Breast epithelium (tissue), 4 donors: Measurements from ENCODE around the gene PTPRN2. TPM values are rescaled to one million over a fixed set of nuclear protein-coding genes. Genes with fewer than 3 reads are reported as not detected.

ENCODE experiments used
- DNase-seq, 2 donors: peaks; one replicate each; pipeline ENCODE4 v3.0.0-alpha.2; 2019; ENCODE audit warnings: low spot score in 2 of 2
- H3K27ac ChIP-seq, 2 donors: fragments of 200-600 bp; sonication (generic) in 1 of 2; one replicate each; pipeline ENCODE4 v1.5.1; 2016 to 2019; ENCODE audit warnings: mild to moderate bottlenecking in 1 of 2
- H3K27me3 ChIP-seq, 2 donors: fragments of 200-600 bp; sonication (generic) in 1 of 2; one replicate each; pipeline versions ENCODE4 v1.5.1 to v1.6.0; 2017 to 2019; ENCODE audit warnings: control low read depth in 1 of 2, mild to moderate bottlenecking in 1 of 2
- H3K36me3 ChIP-seq: fragments of 200-600 bp; one replicate; pipeline ENCODE4 v1.5.1; 2019
- H3K4me1 ChIP-seq, 2 donors: fragments of 200-600 bp; sonication (generic); one replicate each; pipeline ENCODE4 v1.5.1; 2016 to 2019; ENCODE audit warnings: control low read depth in 1 of 2
- H3K4me3 ChIP-seq, 3 donors: fragments of 200-600 bp; sonication (generic); 1 replicate in 2 of 3; 2 replicates in 1 of 3; pipeline ENCODE4 v1.5.1; 2016 to 2019; ENCODE audit warnings: mild to moderate bottlenecking in 3 of 3, moderate library complexity in 2 of 3
- H3K9me3 ChIP-seq, 2 donors: fragments of 200-600 bp; sonication (generic) in 1 of 2; one replicate each; pipeline ENCODE4 v1.5.1; 2016 to 2019; ENCODE audit warnings: control low read depth in 1 of 2
- POLR2A ChIP-seq: fragments of 450-650 bp; IDR thresholded peaks from one replicate; pipeline ENCODE4 v1.6.1; 2016; ENCODE audit warnings: antibody characterized with exemption, mild to moderate bottlenecking, moderate library complexity
- POLR2AphosphoS5 ChIP-seq, 3 donors: sonication (generic); formaldehyde crosslinking; IDR thresholded peaks; one replicate each; pipeline ENCODE4 v1.6.1; 2017; ENCODE audit warnings: antibody characterized with exemption in 3 of 3
- intact Hi-C: fragments of 100-400 bp; cut with DNase I; formaldehyde crosslinking; loops from one replicate; pipeline ENCODE4 v1.15.1; 2023; ENCODE audit warnings: low total_unique reads
- total RNA-seq, 3 donors: library from RNA; depleted of rRNA; stranded (reverse); fragments of >200 nt; gene quantifications; one replicate each; pipeline ENCODE4 v1.1.0, GENCODE V29; 2016
- TF ChIP-seq, protein P1 (sequence below), 3 donors: fragments of 450-650 bp; IDR thresholded peaks; one replicate each; pipeline ENCODE4 v1.5.1; 2016 to 2017; ENCODE audit warnings: antibody characterized with exemption in 3 of 3, mild to moderate bottlenecking in 3 of 3, moderate library complexity in 3 of 3

The PTPRN2 gene
- total RNA-seq, 3 donors from 2014 or later = 1.6 to 2.2 (median 2.2) TPM

DNA sequence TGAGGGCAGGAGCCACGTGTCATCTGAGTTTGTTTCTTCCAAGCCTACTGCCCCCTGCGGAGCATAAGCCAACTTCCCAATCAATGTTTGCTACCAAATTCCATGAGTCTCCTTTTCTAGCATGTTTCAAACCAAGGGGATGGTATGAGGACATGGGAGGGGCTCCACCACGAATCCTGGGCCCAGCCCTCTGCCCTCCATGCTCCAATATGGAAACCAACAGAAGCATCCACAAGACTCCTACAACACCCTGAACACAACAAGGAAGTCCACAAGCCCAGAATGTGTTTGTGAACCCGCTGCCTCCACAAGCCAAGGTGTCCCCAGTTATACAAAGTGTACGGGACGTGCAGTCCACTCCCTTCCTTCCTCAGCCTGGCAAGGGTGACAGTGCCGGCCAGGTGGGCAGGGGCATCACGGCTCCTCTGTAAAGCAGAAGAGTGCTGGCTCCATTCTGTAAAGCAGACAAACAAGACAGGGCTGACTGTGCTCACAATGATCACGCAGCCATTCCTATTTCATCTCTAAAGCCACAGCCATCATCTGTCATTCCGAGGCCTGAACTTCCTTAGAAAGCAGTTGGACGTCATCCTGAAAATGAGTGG lies 466.1 kb downstream of the PTPRN2 start:
- H3K36me3 ChIP-seq = no peaks in the 10 kb centered on the region
- intact Hi-C loops = no loop called here
- H3K9me3 ChIP-seq = peaks cover 39 to 47% of the 10 kb centered on the region in 2 donors
- no peak for DNase-seq
- TF ChIP-seq POLR2A = no peak
- TF ChIP-seq POLR2AphosphoS5 (IDR thresholded peaks at IDR 0.05) = no peak
- TF ChIP-seq, protein P1, sequence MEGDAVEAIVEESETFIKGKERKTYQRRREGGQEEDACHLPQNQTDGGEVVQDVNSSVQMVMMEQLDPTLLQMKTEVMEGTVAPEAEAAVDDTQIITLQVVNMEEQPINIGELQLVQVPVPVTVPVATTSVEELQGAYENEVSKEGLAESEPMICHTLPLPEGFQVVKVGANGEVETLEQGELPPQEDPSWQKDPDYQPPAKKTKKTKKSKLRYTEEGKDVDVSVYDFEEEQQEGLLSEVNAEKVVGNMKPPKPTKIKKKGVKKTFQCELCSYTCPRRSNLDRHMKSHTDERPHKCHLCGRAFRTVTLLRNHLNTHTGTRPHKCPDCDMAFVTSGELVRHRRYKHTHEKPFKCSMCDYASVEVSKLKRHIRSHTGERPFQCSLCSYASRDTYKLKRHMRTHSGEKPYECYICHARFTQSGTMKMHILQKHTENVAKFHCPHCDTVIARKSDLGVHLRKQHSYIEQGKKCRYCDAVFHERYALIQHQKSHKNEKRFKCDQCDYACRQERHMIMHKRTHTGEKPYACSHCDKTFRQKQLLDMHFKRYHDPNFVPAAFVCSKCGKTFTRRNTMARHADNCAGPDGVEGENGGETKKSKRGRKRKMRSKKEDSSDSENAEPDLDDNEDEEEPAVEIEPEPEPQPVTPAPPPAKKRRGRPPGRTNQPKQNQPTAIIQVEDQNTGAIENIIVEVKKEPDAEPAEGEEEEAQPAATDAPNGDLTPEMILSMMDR (IDR thresholded peaks at IDR 0.05) = no peak
- H3K27ac ChIP-seq = no peak overlapping the region
- no peaks in the 10 kb centered on the region for H3K4me1 ChIP-seq
- no peaks in the 10 kb centered on the region for H3K27me3 ChIP-seq
- H3K4me3 ChIP-seq = no peak overlapping the region

DNA sequence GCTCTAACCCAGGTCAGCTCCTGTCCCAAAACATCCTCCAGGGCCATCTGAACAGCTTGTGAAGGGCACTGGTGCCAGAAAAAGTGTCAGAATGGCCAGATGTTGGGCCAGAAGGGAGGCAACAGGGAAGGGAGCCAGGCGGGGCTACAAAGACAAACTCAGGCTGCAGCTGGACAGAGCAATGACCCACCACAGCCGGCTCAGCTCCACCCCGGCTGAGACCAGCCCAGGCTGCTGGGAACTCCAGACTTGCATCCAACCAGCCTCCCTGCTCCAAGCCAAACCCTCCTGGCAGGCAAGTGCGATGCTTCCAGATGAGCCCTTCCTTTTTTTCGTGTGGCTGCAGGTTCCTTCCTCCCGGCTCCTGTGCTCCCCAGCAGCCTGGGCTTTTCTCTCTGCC lies 466.9 kb downstream of the PTPRN2 start:
- Histone ChIP-seq H3K27me3 (no peaks in the 10 kb centered on the region), H3K4me3 (no peak overlapping the region), H3K4me1 (no peaks in the 10 kb centered on the region), H3K9me3 (peaks cover 46 to 55% of the 10 kb centered on the region in 2 donors), H3K27ac (no peak overlapping the region), H3K36me3 (no peaks in the 10 kb centered on the region)
- DNase-seq = no peak
- intact Hi-C loops = no loop called here
- TF ChIP-seq POLR2A (no peak), POLR2AphosphoS5 (IDR thresholded peaks at IDR 0.05) (no peak)
- TF ChIP-seq, protein P1 (IDR thresholded peaks at IDR 0.05) = no peak

DNA sequence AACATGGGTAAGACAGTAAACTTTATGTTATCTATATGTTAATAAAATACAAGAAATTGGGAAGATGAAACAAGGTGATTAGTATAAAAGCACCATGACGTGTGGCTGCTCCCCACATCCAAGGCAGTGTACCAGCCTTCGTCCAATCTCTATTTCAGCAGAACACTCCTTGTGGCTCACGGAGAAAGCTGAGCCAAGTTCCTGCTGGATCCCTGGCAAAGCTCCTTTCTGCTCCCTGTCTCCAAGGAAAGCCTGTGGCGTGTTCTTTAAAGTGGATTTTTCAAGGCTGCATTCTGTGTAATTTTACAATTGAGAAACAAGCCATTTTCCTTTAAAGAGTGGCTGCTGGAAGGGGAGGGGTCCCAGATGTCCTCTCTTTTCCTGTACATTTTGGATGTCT lies 467.3 kb downstream of the PTPRN2 start:
- no peak overlapping the region for H3K4me3 ChIP-seq
- DNase-seq = no peak
- H3K4me1 ChIP-seq = no peaks in the 10 kb centered on the region
- H3K27me3 ChIP-seq = no peaks in the 10 kb centered on the region
- TF ChIP-seq, protein P1 (IDR thresholded peaks at IDR 0.05) = no peak
- no peak for TF ChIP-seq POLR2AphosphoS5 (IDR thresholded peaks at IDR 0.05)
- H3K27ac ChIP-seq = no peak overlapping the region
- no peaks in the 10 kb centered on the region for H3K36me3 ChIP-seq
- intact Hi-C loops = no loop called here
- H3K9me3 ChIP-seq = peaks cover 46 to 59% of the 10 kb centered on the region in 2 donors

DNA sequence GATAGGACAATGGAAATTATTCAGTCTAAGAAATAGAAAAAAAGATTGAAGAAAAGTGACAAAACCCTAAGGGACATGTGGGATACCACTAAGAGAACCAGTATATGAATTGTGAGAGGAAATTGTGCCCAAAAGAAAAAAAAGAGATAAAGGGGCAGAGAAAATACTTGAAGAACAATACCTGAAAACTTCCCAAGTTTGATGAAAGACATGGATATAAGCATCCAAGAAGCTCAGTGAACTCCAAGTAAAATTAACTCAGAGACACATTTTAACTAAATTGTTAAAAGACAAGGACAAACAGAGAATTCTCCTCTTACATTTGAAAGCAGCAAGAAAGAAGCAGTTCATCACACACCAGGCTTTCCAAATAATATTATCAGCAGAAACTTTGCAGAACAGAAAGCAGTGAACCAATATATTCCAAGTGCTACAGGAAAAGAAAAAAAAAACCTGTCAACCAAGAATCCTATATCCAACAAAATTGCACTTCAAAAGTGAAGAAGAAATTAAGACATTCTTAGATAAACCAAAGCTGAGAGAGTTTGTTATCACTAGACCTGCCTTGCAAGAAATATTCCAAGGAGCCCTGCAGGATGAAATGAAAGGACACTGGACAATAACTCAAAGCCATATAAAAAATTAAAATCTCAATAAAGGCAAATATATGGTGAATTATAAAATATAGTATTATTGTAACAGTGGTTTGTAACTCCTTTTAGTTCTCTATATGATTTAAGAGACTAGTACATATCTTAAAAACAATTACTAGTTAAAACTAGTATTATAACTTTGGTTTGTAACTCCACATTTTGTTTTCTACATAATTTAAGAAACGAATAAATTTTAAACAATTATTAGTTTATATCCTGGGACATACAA lies 470.0 kb downstream of the PTPRN2 start:
- Histone ChIP-seq H3K36me3 (no peaks in the 10 kb centered on the region), H3K9me3 (peaks cover 46 to 77% of the 10 kb centered on the region in 2 donors), H3K27ac (no peak overlapping the region), H3K4me1 (no peaks in the 10 kb centered on the region), H3K4me3 (no peak overlapping the region), H3K27me3 (no peaks in the 10 kb centered on the region)
- intact Hi-C loops = no loop called here
- TF ChIP-seq POLR2AphosphoS5 (IDR thresholded peaks at IDR 0.05) (no peak), POLR2A (no peak)
- TF ChIP-seq, protein P1 (IDR thresholded peaks at IDR 0.05) = no peak
- no peak for DNase-seq

DNA sequence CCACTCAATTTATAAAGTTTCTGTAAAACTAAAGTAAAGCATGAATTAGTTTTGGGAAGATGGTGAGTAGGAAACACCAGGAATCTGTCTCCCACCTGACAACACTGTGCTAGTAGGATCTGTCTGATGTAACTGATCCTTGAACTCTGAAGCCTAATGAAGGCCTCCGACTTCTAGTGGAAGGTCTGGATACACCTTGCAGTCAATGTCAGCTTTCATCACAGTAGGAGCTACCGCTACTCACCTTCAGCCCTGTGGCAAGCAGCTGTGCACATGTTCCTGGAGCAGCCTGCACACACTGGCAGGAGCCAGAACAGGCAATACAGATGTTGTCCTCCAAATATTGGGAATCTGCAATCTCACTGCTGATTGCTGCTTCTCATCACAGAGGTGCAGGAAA lies 471.4 kb downstream of the PTPRN2 start:
- Histone ChIP-seq H3K27ac (no peak overlapping the region), H3K36me3 (no peaks in the 10 kb centered on the region), H3K4me1 (no peaks in the 10 kb centered on the region), H3K27me3 (no peaks in the 10 kb centered on the region), H3K4me3 (no peak overlapping the region), H3K9me3 (peaks cover 47 to 87% of the 10 kb centered on the region in 2 donors)
- intact Hi-C loops = no loop called here
- TF ChIP-seq, protein P1 (IDR thresholded peaks at IDR 0.05) = no peak
- TF ChIP-seq POLR2A (no peak), POLR2AphosphoS5 (IDR thresholded peaks at IDR 0.05) (no peak)
- DNase-seq = no peak
